ENCODE measurements around the gene TRAF2.

The TRAF2 gene

DNA sequence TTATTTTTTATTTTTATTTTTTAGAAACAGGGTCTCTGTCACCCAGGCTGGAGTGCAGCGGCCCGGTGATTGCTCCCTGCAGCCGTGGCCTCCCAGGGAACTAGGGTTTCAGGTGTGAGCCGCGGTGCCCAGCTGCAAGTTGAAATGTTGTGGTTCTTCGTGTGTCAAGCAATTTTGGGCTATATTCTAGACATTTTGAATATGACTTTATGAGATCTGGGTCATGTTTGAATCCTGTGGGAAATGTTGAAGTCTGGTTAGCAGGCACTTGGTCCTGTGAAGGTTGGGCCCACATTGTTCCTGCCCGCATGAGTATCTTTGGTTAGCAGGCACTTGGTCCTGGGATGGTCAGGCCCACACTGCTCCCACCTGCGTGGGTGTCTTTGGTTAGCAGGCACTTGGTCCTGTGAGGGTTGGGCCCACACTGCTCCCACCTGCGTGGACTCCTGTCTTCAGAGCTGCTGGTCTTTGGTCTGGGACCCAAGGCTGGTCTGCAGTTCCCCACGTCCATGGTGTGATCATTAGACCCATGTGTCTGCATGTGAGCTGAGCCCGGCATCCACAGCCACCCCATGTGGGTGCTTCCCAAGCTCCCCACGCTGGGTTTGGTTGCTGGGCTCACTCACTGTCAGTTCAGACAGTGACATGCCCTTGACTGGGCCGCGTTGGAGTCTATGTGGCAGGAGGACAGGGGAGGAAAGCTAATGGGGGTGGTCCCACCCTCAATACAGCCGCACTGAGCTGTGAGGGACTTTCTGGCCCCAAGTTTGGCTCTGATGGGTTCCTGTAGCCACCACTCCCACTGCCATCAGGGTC is 51.1 kb downstream of the TRAF2 start:
- DNase-seq (ENCODE audit: low read depth in 2 of 2), result no peak

DNA sequence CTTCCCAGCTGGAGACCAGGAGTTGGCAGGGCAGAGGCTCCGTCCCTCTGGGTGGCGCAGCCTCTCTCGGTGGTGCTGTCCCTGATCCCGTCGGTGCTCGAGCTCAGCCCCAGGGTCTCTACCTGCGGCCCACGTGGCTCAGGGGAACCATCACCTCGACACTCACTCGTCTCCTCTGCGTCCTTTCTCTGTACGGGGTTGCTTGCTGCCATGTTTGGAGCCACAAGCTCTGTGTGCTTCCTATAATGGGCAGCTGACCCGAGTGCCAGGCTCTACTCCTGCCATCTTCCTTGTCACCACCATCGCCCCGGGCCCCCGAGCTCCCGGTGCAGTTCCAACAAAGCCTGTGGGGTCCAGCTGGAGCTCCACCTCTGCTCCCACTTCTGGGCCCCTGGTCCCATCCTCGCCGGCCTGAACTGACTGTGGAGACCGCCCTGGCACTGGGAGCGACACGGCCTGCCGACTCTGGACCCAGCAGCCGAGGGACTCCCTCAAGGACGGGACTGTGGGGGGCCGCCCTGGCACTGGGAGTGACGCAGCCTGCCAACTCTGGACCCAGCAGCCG is 53.2 kb downstream of the TRAF2 start:
- no peak for DNase-seq (ENCODE audit: low read depth in 2 of 2)

DNA sequence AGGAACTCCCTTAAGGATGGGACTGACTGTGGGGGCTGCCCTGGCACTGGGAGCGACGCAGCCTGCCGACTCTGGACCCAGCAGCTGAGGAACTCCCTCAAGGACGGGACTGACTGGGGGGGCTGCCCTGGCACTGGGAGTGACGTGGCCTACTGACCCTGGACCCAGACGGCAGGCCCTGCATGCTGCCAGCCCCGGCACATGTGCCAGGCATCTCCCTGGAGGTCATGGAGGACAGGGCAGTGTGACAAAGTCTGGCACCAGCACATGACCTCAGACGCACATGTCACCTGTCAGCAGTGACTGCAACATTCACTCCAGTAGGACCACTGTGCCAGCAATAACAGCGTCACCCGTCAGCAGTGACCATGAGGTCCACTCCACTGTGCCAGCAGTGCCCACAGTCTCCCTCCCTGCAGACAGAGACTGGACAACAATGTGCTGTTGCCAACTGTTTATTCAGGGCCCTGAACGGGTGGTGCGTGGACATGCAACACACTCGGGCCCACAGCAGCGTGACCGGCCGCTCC is 53.7 kb downstream of the TRAF2 start:
- DNase-seq (ENCODE audit: low read depth in 2 of 2), result no peak

DNA sequence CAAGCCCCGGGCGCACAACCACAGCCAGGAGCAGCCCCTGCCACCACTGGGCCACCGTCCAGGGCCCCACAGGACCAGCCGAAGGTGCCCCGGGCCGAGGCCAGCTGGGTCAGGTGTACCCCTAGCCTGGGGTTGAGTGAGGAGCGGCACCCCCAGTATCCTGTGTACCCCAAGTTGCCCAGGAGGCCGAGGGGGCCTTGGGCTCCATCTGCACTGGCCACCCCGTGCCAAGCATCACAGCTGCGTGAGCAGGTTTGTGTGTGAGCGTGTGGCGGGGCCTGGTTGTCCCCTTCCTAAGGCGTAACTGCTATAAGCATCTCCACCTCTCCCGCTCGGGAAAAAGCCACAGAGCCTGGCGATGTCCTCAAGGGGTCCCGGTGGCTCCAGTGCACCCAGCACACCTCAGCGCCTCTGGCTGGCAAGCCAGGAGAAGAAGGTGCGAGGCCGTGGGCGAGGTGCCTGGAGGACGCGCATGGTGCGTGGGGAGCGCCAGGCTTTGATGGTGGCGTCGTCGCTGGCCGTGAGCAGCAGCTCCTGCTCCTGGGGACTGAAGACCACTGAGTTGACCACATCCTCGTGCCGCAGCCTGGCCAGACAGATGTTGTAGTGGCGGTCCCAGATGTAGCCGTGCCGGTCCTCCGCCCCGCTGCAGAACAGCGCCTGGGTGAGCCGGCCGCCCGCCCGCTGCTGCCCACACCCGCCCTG is 54.4 kb downstream of the TRAF2 start:
- no peak for DNase-seq (ENCODE audit: low read depth in 2 of 2)

DNA sequence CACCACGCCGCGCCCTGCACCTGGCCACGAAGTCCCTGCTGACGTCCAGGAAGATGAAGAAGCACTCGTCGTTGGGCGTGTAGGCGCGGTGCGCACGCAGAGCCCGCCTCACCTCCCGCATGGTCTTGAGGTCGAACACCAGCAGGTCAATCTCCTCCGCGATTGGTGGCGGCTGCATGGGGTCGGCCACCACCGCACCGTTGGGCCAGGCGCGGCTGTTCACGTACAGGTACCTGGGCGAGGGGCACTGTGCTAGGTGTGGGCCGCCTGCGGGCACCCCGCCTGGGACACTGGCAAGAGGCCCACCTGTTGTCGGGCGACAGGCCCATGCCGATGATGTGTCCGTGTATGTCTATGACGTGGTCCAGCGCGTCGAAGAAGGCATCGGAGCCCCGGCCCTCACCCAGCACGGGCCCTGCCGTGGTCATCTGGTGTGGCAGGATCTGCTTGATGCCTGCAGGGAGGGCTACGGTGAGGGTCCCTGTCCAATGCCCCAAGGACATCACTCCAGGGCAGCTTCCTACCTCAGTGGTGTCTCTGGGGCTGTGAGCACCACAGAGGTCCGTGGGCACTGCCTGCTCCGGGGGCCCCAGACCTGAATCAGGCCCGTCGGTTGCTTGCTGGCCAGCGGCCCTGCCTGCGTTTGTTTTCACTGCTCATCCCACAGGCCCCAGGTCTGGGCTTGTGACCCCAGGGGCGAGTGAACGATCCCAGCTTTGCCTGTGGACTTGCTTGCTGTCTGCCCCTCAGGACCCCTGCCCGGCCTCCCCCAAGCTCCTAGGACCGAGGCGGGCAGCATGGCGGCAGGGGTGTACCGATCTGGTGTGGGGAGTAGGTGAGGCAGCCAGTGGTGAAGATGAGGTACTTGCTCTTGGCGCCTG is 55.2 kb downstream of the TRAF2 start:
- DNase-seq (ENCODE audit: low read depth in 2 of 2), result no peak

DNA sequence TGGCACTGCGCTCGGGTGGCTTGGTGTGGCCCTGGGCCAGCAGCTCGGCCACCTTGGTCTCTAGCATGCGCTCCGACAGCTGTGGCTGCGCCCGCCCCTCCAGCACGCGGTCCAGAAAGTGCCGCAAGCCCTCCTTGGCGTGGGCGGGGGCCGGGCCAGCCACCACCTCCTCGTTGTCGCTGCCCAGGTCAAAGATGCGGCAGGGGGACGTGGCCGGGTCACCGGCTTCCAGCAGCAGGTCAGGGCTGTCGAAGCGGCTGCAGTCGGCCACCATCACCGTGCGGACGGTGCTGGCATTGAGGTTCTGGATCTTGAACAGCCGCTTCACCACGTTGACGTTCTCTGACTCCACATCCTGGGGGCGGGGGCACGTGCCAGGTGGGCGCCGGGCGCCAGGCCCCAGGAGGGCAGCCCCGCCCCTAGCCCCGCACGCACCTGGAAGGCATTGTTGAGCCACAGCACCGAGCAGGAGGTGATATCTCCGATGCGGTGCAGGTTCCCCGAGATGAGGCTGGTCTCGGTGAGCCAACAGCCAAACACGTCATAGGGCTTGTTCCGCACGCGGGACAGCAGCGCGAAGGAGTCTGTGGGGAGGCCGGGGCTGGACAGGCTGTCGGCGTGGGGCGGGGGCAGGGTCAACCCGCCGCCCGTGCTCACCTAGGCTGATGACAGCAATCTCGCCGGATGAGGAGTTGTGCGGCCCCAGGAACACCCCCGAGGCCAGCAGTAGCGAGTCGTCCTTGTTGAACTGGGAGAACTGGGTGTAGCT is 56.0 kb downstream of the TRAF2 start:
- no peak for DNase-seq (ENCODE audit: low read depth in 2 of 2)

DNA sequence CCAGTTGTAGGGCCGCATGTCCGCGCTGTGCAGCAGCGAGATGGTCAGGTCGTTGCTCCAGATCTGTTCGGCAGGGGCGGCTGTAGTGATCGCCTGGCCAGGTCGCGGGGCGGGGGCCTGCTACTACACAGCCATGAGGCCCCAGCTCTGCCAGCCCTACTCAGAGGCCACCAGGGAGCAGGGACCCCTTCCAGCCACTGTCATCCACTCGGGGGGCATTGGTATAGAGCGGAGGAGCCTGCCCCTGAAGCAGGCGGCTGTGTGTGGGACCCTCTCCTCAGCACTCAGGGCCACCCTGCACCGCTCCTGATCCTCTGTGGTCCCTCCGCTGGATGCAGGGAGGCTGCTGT is 56.5 kb downstream of the TRAF2 start:
- no peak for DNase-seq (ENCODE audit: low read depth in 2 of 2)

DNA sequence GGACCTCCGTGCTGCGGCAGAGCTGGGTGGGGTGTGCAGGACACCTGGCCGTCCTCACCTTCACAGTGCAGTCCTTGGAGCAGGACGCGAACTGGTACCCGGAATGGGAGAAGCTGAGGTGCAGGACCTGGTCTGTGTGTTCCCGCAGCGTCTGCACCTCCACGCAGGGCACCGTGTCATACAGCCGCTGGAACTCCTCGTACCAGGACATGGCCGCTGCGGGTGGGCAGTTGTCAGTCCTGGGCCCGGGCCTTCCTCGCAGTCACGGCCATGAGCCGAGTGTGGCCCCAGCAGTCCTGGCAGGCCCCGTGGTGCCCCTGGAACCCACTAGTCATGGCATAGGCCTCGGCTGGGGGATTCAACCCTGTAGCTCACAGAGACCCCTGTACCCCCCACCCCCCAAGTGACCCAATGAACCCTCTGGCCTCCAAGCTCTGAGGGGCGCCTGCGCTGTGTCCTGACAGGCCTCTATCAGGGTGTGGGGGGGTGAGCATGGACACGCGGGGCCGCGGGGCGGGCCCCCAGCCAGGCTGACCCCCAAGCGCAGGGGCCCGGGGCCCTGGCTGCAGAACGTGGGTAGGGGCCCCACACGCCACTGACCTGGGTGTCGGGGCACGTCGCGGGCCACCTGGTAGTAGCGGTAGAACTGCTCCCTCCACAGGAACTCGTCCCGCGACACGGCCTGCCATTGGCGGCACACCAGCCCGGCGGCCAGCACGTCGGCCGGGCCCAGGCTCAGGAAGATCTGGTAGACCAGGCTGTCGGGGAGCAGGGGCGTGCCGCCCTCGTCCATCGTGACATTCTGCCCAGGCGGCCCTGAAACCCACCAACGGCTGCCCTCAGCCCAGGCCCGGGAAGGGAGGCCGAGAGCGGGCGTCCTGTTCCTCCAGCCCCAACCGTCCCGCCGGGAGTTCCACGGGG is 57.2 kb downstream of the TRAF2 start:
- DNase-seq (ENCODE audit: low read depth in 2 of 2), result no peak

DNA sequence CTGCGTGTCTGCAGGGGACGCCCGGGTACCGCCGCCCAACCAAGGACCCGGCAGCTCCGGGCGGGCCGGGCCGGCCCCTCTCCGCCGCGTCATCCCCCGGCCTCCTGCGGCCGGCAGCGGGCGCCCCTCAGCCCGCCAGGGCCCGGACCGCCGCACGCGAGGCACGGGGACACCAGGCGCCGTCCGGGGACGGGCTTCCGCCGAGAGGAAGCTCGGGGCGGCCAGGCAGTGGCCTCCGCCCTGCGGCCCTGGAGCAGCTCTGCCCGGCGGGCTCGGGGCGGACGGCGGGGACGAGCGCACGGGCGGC is 57.8 kb downstream of the TRAF2 start:
- no peak for DNase-seq (ENCODE audit: low read depth in 2 of 2)

DNA sequence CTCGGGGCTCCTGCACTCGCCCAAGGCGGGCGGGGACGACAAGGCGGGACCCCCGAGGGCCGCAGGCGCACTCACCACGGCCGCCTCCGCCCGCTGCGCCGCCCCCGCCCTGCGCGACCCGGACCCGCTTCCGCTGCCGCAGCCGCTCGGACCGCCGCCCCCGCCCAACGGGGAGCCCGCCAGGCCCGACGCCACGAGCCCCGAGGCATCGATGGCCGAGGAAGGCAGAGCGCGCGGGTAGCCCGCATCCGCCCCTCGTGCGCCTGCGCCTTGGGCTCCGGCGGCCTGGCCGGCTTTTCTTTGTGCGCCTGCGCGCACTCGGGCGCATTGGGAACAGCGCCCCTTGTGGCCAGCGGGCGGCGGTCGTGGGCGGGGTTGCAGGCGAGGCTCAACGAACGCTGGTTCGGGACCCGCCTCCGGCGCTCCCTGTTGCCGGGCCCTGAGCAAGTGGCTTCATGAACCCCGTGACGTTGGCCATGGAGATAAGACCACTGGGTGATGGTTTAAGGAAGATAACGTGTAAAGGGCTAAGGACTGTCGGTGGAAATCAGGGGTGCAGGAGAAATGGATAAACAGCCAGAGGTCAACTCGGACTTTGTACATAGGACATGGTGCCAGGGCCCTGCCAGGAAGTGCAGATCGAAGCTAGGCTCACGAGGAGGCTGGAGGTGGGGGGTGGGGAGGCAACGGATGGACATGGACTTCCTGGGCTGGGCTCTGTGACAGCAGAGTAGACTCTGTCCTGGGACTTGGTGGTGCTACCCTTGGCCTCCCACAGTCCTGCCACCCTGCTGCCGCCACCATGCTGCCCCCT is 58.4 kb downstream of the TRAF2 start, which contains the start of the genes C8G and FBXW5:
Gene C8G (plus strand): TSS at position 725 of the 814 bp plus-strand sequence. CDS start 78 bp downstream, at position 803.
Gene FBXW5 (minus strand): TSS at position 220 of the 814 bp plus-strand sequence. CDS start 655 bp downstream, outside the sequence.
- DNase-seq (ENCODE audit: low read depth in 2 of 2), result peak; percentile 81 to 93

DNA sequence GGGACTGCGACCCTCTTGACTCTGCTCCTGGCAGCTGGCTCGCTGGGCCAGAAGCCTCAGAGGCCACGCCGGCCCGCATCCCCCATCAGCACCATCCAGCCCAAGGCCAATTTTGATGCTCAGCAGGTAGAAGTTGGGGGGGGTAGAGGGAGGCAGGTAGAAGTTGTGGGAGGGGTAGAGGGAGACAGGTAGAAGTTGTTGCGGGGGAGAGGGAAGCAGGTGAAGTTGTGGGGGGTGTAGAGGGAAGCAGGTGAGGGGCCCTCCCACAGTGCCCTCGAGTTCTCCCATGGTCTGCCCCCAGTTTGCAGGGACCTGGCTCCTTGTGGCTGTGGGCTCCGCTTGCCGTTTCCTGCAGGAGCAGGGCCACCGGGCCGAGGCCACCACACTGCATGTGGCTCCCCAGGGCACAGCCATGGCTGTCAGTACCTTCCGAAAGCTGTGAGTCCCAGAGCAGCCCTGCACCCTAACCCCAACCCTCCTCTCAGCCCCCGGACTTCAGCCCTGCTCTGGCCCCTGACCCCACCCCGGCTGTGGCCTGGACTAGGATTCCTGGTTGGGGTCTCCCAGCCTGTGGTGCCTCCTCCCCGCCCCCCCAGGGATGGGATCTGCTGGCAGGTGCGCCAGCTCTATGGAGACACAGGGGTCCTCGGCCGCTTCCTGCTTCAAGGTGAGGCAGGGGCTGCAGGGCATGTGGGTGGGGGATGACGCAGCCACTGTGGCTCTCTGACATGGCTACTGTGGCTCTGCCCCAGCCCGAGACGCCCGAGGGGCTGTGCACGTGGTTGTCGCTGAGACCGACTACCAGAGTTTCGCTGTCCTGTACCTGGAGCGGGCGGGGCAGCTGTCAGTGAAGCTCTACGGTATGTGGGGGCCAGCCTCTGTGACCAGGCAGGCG is 59.3 kb downstream of the TRAF2 start:
- DNase-seq (ENCODE audit: low read depth in 2 of 2), result no peak

DNA sequence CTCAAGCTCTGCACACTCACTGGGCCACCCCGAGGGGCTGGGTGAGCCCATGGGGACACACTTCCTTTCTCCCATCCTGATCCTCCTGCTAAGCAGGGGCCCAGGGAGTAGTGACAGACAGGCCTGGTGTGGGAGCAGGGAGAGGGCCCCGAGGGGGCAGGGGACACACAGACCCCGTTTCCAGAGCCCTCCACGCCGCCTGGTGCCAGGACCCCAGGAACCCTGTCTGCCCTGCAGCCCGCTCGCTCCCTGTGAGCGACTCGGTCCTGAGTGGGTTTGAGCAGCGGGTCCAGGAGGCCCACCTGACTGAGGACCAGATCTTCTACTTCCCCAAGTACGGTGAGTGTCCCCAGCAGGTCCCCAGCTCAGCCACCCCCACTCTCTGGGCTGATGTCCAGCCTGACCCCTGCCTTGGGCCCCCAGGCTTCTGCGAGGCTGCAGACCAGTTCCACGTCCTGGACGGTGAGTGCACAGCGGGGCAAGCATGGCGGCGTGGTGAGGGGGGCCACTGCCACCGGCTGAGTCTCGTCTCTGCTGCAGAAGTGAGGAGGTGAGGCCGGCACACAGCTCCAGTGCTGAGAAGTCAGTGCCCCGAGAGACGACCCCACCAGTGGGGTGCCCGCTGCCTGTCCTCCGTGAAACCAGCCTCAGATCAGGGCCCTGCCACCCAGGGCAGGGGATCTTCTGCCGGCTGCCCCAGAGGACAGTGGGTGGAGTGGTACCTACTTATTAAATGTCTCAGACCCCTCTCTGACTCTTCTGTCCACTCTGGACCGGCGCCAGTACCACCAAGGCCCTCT is 60.1 kb downstream of the TRAF2 start:
- DNase-seq (ENCODE audit: low read depth in 2 of 2), result no peak

DNA sequence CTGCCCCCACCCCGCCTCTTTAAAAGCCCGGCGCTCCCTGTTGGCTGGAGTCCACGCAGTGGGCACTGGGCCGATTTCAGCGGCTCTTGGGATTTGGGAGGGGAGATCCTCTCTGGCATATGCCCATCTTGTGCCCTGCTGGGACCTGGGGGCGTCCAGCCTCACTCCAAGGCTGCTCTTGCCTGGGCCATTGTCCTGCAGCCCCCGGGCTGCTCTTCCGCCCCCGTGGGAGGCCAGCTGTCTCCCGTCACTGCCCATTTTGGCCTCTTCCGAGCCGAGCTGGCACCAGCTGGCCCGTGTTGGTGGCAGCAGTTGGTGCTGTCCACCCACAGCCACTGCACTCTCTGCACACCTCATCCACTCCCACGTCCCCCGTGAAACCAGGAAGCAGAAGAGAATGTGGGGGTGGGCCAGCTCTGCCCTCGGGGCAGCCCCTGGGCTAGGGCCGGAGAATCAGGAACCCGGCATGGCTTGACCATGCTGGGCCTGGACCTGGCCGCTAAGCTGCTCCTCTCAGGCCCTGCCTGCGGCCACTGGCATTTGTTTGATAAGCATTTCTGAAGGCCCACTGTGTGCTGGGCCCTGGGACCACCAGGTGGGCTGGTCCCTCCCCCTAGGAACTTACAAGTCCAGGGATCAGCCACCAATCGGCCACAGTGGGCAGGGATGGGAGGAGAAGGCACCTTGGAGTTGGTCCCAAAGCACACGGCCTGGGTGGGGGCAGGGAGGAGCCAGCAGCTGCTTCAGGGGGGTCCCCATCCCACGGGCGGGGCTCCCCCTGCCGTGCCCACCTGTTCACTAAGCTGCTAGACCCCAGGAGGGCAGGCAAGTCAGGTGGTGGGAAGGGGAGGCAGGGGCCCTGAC is 60.9 kb downstream of the TRAF2 start:
- DNase-seq (ENCODE audit: low read depth in 2 of 2), result no peak

DNA sequence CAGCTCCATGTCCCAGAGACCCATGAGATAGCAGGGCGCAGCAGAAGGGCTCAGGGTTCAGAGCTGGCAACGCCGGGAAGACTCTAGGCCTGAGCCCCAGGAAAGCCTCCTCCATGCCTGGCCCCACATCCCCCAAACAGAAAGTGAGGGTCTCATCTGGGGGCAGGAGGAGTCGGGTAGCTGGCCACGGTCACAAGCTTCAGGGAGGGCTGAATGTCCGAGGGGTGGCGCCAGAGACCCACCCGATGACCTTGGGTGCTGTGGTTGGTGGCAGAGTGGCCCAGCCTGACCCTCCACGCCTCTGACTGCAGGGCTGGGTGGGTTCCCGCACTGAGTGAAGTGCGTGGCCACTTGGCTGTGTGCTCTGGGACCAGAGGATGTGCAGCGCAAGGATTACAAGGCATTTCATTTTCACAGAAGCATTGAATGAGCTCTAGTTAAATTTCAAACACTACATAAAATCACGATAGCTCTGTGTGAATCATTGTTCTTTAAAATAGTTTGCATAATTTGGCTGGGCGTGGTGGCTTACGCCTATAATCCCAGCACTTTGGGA is 61.7 kb downstream of the TRAF2 start:
- no peak for DNase-seq (ENCODE audit: low read depth in 2 of 2)

DNA sequence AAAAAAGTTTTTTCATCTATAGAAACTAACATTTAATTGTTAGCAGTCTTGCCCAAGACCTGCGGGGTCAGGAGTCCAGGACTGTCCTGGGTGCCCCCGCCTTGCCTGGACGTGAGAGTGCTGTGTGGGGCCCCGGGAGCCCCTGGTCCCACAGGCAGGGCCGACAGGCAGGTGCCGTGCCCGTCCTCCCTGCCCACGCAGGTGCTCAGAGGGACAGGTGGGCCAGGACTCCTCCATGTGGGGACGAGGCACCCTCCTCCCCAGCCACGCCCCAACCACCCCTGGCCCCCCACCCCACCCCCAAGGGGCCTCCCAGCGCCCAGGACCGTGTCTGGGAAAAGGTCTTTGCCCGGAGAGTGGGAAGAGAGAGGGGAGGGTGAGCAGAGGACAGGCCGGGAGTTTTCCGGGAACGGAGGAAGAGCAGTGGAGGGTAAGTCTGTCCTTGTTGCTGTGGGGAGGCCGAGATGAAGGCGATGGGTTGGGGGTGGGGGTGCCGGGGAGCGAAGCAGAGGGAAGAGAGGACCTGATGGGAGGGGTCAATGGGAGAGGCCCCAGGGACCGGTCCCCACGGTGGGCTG is 63.0 kb downstream of the TRAF2 start:
- no peak for DNase-seq (ENCODE audit: low read depth in 2 of 2)

Measured in stimulated activated CD8-positive, alpha-beta memory T cell treated with anti-CD3 and anti-CD28 coated beads, Interleukin-15, amount 100 ng/mL, for 4 hours (primary cell).